Nephron (organoid): ENCODE data around the gene CYP2E1.
"Not testable (repeated sequence)": the region's sequence is repeated elsewhere in the genome, so short reads cannot be mapped to it uniquely, and the experiment has no call there.

Experiments used
- H3K27ac Mint-ChIP-seq, 3 experiments: 2 replicates each; pipeline ENCODE4 v1.8.0; 2020; ENCODE audit warnings: mixed read lengths in 3 of 3, mild to moderate bottlenecking in 2 of 3, moderate library complexity in 1 of 3
- H3K27me3 Mint-ChIP-seq: 2 replicates; pipeline ENCODE4 v1.8.0; 2021; ENCODE audit warnings: low read depth, mild to moderate bottlenecking, moderate library complexity, mixed read lengths
- H3K36me3 Mint-ChIP-seq: 2 replicates; pipeline ENCODE4 v1.8.0; 2020; ENCODE audit warnings: low read depth, mixed read lengths
- H3K4me1 Mint-ChIP-seq: 2 replicates; pipeline ENCODE4 v1.8.0; 2020; ENCODE audit warnings: mixed read lengths
- H3K4me3 Mint-ChIP-seq, 3 experiments: 2 replicates each; pipeline ENCODE4 v1.8.0; 2020; ENCODE audit warnings: mild to moderate bottlenecking in 3 of 3, mixed read lengths in 3 of 3, moderate library complexity in 2 of 3
- H3K9me3 Mint-ChIP-seq: 2 replicates; pipeline ENCODE4 v1.8.0; 2020; ENCODE audit warnings: mixed read lengths
- TF ChIP-seq, protein P1 (sequence below), 3 experiments: fragments of 200-600 bp; sonication (generic); IDR thresholded peaks; one replicate each; pipeline ENCODE4 v1.5.0; 2021; ENCODE audit warnings: antibody characterized with exemption in 3 of 3; ENCODE audit not compliant: unreplicated experiment in 3 of 3

The CYP2E1 gene

DNA sequence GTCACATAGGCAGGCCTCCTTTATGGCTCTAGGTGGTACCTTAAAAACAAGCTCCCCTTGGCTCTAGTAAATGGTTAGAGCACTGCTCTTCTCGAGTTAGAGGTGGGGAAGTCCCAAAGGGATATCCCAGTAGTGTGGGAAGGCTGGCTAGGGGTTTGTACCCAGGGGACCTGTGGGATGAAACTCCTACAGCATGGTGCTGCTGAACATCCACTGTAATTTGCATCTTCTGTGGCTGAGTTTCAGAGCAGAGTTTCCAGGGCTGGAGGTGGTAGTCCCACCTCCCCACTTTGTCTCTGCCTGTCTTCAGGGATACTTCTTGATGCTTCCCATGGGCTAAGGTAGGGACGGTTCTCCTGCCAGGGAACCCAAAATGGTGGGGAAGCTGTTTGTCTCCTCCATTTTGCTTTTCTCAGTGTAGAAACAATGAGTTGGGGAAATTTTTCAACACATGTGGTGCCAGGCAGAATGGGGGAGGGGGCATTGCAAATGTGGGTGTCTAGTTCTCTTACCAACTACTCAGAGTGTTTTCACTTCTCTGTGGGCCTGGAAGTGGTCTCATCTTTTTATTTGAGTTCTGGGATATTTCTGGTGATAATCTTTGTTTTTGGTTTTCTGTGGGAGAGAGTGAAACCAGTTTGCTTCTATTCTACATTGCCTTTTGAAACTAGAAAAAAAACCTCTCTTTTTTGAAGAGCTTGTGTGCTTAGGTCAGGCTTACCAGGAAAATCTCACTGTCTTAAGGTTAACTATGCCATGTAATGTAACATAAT, 37.2 kb upstream of the CYP2E1 start:
- no peaks in the 10 kb centered on the region for H3K36me3 Mint-ChIP-seq
- H3K27ac Mint-ChIP-seq: no peak overlapping the region
- no peaks in the 10 kb centered on the region for H3K27me3 Mint-ChIP-seq
- peaks cover 53% of the 10 kb centered on the region for H3K9me3 Mint-ChIP-seq
- no peaks in the 10 kb centered on the region for H3K4me1 Mint-ChIP-seq
- TF ChIP-seq, protein P1, sequence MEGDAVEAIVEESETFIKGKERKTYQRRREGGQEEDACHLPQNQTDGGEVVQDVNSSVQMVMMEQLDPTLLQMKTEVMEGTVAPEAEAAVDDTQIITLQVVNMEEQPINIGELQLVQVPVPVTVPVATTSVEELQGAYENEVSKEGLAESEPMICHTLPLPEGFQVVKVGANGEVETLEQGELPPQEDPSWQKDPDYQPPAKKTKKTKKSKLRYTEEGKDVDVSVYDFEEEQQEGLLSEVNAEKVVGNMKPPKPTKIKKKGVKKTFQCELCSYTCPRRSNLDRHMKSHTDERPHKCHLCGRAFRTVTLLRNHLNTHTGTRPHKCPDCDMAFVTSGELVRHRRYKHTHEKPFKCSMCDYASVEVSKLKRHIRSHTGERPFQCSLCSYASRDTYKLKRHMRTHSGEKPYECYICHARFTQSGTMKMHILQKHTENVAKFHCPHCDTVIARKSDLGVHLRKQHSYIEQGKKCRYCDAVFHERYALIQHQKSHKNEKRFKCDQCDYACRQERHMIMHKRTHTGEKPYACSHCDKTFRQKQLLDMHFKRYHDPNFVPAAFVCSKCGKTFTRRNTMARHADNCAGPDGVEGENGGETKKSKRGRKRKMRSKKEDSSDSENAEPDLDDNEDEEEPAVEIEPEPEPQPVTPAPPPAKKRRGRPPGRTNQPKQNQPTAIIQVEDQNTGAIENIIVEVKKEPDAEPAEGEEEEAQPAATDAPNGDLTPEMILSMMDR (IDR thresholded peaks at IDR 0.05; ENCODE audit: unreplicated experiment in 3 of 3): no peak
- H3K4me3 Mint-ChIP-seq: no peak overlapping the region

DNA sequence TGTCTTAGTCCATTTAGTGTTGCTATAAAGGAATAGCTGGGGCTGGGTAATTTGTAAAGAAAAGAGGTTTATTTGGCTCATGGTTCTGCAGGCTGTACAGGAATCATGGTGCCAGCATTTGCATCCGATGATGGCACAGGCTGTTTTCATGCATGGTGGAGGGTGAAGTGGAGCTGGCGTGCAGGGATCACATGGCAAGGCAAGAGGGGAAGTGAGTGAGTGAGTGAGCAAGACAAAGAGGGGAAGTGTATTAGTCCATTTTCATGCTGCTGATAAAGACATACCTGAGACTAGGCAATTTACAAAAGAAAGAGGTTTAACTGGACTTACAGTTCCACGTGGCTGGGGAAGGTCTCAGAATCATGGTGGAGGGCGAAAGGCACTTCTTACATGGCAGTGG, 33.6 kb upstream of the CYP2E1 start:
- H3K36me3 Mint-ChIP-seq, H3K27ac Mint-ChIP-seq, H3K4me1 Mint-ChIP-seq, H3K4me3 Mint-ChIP-seq, H3K27me3 Mint-ChIP-seq: not testable (repeated sequence)
- peaks cover 43% of the 10 kb centered on the region for H3K9me3 Mint-ChIP-seq

DNA sequence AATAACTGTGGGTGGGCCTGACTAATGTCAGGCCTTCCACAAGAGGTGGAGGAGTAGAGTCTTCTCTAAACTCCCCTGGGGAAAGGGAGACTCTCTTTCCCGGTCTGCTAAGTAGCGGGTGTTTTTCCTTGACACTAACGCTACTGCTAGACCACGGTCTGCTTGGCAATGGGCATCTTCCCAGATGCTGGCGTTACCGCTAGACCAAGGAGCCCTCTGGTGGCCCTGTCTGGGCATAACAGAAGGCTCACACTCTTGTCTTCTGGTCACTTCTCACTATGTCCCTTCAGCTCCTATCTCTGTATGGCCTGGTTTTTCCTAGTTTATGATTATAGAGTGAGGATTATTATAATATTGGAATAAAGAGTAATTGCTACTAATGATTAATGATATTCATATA, 29.8 kb upstream of the CYP2E1 start:
- H3K27ac Mint-ChIP-seq, H3K4me1 Mint-ChIP-seq, H3K4me3 Mint-ChIP-seq, H3K36me3 Mint-ChIP-seq, H3K27me3 Mint-ChIP-seq: not testable (repeated sequence)
- peaks cover 44% of the 10 kb centered on the region for H3K9me3 Mint-ChIP-seq

DNA sequence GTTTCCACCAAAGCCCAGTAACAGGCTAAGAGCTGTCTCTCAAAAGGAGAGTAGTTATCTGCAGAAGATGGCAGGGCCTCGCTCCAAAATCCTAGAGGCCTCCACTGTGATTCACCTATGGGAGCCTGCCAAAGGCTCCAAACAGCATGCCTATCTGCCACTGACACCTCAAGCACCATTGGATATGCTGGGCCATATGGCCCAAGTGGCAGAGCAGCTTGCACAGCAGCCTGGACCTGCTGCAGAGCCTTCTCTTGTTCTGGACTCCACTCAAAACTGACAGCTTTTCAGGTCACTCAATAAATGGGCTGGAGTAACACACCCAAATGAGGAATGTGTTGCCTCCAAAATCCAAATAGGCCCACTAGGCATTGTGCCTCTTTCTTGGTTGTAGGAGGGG, 28.0 kb upstream of the CYP2E1 start:
- not testable (repeated sequence) for H3K27ac Mint-ChIP-seq, H3K4me3 Mint-ChIP-seq, H3K4me1 Mint-ChIP-seq, H3K36me3 Mint-ChIP-seq, H3K27me3 Mint-ChIP-seq
- H3K9me3 Mint-ChIP-seq: peaks cover 41% of the 10 kb centered on the region

DNA sequence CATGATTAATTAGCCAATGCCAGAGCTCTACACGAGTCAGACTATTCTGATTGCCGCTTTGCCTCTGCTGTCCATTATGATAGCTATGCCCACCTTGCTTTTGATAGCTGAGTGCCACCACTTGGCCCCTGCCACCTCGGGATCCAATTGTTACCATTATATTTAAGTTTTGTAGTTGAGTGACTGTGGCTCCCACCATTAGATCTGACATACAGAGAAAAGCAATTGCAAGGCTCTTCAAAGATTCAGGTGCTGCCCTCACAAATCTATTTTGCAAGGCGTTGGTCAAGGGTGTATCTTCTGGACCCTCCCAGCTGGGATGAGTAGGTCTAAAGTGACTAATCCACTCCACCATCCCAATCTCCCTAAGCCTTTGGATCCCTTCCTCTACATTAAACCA, 26.3 kb upstream of the CYP2E1 start:
- not testable (repeated sequence) for H3K27me3 Mint-ChIP-seq, H3K4me1 Mint-ChIP-seq, H3K36me3 Mint-ChIP-seq, H3K27ac Mint-ChIP-seq, H3K4me3 Mint-ChIP-seq
- H3K9me3 Mint-ChIP-seq: peaks cover 35% of the 10 kb centered on the region

DNA sequence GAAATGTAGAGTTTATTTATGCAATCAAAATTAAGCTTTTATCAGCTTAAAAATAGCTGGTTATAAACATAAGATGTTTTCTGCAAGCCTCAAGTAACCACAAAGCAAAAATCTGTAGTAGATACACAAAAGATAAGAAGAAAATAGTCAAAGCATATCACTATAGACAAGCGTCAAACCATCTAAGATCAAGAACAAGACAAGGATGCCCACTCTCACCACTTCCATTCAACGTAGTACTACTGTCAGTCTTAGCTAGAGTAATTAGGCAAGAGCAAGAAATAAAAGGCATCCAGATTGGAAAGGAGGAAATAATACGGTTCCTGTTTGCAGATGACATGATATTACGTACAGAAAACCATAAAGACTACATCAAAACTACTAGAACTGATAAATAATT, 17.5 kb upstream of the CYP2E1 start:
- Mint-ChIP-seq H3K9me3 (peaks cover 15% of the 10 kb centered on the region), H3K27ac (no peak overlapping the region), H3K4me1 (no peaks in the 10 kb centered on the region), H3K27me3 (peaks cover 17% of the 10 kb centered on the region), H3K4me3 (no peak overlapping the region), H3K36me3 (no peaks in the 10 kb centered on the region)
- TF ChIP-seq, protein P1 (IDR thresholded peaks at IDR 0.05; ENCODE audit: unreplicated experiment in 3 of 3): no peak

DNA sequence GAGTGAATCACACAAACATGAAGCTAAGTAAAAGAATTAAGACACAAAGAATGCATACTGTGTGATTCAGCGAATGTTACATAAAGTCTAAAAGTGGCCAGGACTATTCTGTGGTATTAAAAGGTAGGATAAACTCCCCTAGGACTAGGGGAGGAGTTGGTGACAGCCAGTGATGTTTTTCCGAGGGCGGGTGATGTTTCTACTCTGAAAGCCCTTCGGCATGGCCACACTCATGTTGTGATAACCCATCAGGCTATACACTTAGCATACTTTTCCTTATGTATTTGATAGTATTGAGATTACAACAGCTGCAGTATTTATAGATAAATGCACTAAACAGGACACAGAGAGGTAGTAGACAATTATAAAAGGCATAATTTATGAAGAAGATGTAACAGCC, 15.8 kb upstream of the CYP2E1 start:
- Mint-ChIP-seq H3K9me3 (peaks cover 11% of the 10 kb centered on the region), H3K36me3 (no peaks in the 10 kb centered on the region), H3K4me3 (no peak overlapping the region), H3K27ac (no peak overlapping the region), H3K27me3 (peaks cover 17% of the 10 kb centered on the region), H3K4me1 (no peaks in the 10 kb centered on the region)
- TF ChIP-seq, protein P1 (IDR thresholded peaks at IDR 0.05; ENCODE audit: unreplicated experiment in 3 of 3): no peak

DNA sequence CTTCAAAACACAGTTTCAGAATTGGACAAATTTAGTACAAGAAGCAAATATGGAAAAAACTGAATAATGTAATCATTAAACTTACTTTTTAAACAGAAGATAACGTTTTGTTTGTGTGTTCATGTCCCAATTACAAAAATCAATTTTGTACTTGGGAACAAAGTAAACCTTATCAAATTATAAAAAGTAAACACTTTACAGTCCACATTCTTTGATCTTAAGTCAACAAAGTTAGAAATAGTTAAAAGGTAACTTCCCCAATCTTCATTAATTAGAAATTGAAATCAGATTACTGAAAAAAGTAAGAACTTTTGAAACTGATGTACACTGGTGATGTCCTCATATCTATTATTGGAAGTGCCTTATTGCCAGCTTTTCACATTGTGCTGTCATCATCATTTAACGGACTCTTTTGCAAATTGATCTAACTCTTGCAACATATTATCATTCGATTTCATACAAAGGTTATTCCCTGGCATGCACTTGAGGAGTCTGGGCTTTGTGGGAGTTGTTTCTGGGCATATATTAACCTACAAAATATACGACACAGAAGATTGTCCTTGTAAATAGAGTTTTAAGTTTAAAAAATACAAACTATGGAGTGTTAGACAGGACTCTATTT, 15.1 kb upstream of the CYP2E1 start:
- Mint-ChIP-seq H3K27me3 (peaks cover 17% of the 10 kb centered on the region), H3K27ac (no peak overlapping the region), H3K4me1 (no peaks in the 10 kb centered on the region), H3K9me3 (peaks cover 13% of the 10 kb centered on the region), H3K4me3 (no peak overlapping the region), H3K36me3 (no peaks in the 10 kb centered on the region)
- TF ChIP-seq, protein P1 (IDR thresholded peaks at IDR 0.05; ENCODE audit: unreplicated experiment in 3 of 3): no peak
